ENCODE data around the gene AGK.

Gene AGK

GRCh38 chr7:141551094-141551781, at the start of gene AGK:
AGK (plus strand) TSS chr7:141551410; CDS start chr7:141555467, 4,057 bp downstream.
- peak; percentile 62 for DNase-seq (ENCODE audit: low read depth)

GRCh38 chr7:141501451-141501850, 49.8 kb upstream of the AGK start:
- DNase-seq (ENCODE audit: low read depth): no peak

GRCh38 chr7:141511316-141511675, 39.9 kb upstream of the AGK start:
- no peak for DNase-seq (ENCODE audit: low read depth)

- no peak for DNase-seq (ENCODE audit: low read depth)
Measured at GRCh38 chr7:141511676-141512396, 39.4 kb upstream of the AGK start.

- DNase-seq (ENCODE audit: low read depth): no peak
Measured at GRCh38 chr7:141512597-141512996, 38.6 kb upstream of the AGK start.

- DNase-seq (ENCODE audit: low read depth): no peak
Measured at GRCh38 chr7:141513720-141514119, 37.5 kb upstream of the AGK start.

- no peak for DNase-seq (ENCODE audit: low read depth)
Measured at GRCh38 chr7:141515941-141516340, 35.3 kb upstream of the AGK start.

GRCh38 chr7:141519623-141520022, 31.6 kb upstream of the AGK start:
- DNase-seq (ENCODE audit: low read depth): no peak

- DNase-seq (ENCODE audit: low read depth): no peak
Measured at GRCh38 chr7:141522657-141523342, 28.4 kb upstream of the AGK start.

- no peak for DNase-seq (ENCODE audit: low read depth)
Measured at GRCh38 chr7:141525973-141526514, 25.2 kb upstream of the AGK start.

GRCh38 chr7:141527076-141527475, 24.1 kb upstream of the AGK start:
- no peak for DNase-seq (ENCODE audit: low read depth)

- no peak for DNase-seq (ENCODE audit: low read depth)
Measured at GRCh38 chr7:141528399-141528798, 22.8 kb upstream of the AGK start.

GRCh38 chr7:141533149-141533949, 17.9 kb upstream of the AGK start:
- DNase-seq (ENCODE audit: low read depth): peak; percentile 42

- DNase-seq (ENCODE audit: low read depth): no peak
Measured at GRCh38 chr7:141534757-141535737, 16.2 kb upstream of the AGK start.

GRCh38 chr7:141537906-141538305, 13.3 kb upstream of the AGK start:
- DNase-seq (ENCODE audit: low read depth): no peak

GRCh38 chr7:141541375-141541774, 9.8 kb upstream of the AGK start:
- no peak for DNase-seq (ENCODE audit: low read depth)

- no peak for DNase-seq (ENCODE audit: low read depth)
Measured at GRCh38 chr7:141544831-141545230, 6.4 kb upstream of the AGK start.

- no peak for DNase-seq (ENCODE audit: low read depth)
Measured at GRCh38 chr7:141549582-141549981, 1.6 kb upstream of the AGK start.

GRCh38 chr7:141550386-141551093, 670 bp upstream of the AGK start:
- no peak for DNase-seq (ENCODE audit: low read depth)

- DNase-seq (ENCODE audit: low read depth): no peak
Measured at GRCh38 chr7:141551782-141552181, 572 bp downstream of the AGK start.
